NCI-H187 treated with DMSO at 0.1 percent for 48 hours (cell line): Measurements from ENCODE around the gene LITAF.
"Not testable (repeated sequence)": the region's sequence is repeated elsewhere in the genome, so short reads cannot be mapped to it uniquely, and the experiment has no call there.

ENCODE experiments used
- DNase-seq: peaks from one replicate; lab custom pipeline; 2025; lab: John Stamatoyannopoulos, UW

The LITAF gene

GRCh38 chr16:11597235-11598095 is 10.7 kb upstream of the LITAF start:
- DNase-seq = no peak

- no peak for DNase-seq
These were observed 10.0 kb upstream of the LITAF start for GRCh38 chr16:11596572-11597226.

GRCh38 chr16:11593581-11593980 is 6.9 kb upstream of the LITAF start:
- DNase-seq = no peak

GRCh38 chr16:11593076-11593475 is 6.4 kb upstream of the LITAF start:
- DNase-seq = not testable (repeated sequence)

GRCh38 chr16:11591630-11592029 is 4.9 kb upstream of the LITAF start:
- DNase-seq = not testable (repeated sequence)

GRCh38 chr16:11589198-11589550 is 2.5 kb upstream of the LITAF start:
- DNase-seq = no peak

- DNase-seq = no peak
These were observed 1.8 kb upstream of the LITAF start for GRCh38 chr16:11588321-11589197.

GRCh38 chr16:11587643-11588247 is 1.0 kb upstream of the LITAF start:
- no peak for DNase-seq

- DNase-seq = no peak
These were observed 302 bp downstream of the LITAF start for GRCh38 chr16:11586378-11586855.

GRCh38 chr16:11585460-11586377 is 1.0 kb downstream of the LITAF start:
- DNase-seq = no peak

GRCh38 chr16:11583889-11584565 is 2.7 kb downstream of the LITAF start:
- no peak for DNase-seq

GRCh38 chr16:11583166-11583565 is 3.6 kb downstream of the LITAF start:
- DNase-seq = no peak

GRCh38 chr16:11582157-11582814 is 4.4 kb downstream of the LITAF start:
- no peak for DNase-seq

GRCh38 chr16:11581678-11582077 is 5.0 kb downstream of the LITAF start:
- no peak for DNase-seq

- no peak for DNase-seq
These were observed 6.2 kb downstream of the LITAF start for GRCh38 chr16:11580451-11581086.

GRCh38 chr16:11577290-11577660 is 9.4 kb downstream of the LITAF start:
- DNase-seq = not testable (repeated sequence)

GRCh38 chr16:11576427-11577289 is 10.1 kb downstream of the LITAF start:
- DNase-seq = no peak

- DNase-seq = no peak
These were observed 11.5 kb downstream of the LITAF start for GRCh38 chr16:11575223-11575589.
